Midbrain (tissue), 1 donor: ENCODE measurements around the gene NFATC4.
"Not testable (repeated sequence)": the region's sequence is repeated elsewhere in the genome, so short reads cannot be mapped to it uniquely, and the experiment has no call there.

Source experiments
- DNase-seq: peaks from one replicate; lab custom pipeline; 2025; lab: John Stamatoyannopoulos, UW

Gene NFATC4

DNA sequence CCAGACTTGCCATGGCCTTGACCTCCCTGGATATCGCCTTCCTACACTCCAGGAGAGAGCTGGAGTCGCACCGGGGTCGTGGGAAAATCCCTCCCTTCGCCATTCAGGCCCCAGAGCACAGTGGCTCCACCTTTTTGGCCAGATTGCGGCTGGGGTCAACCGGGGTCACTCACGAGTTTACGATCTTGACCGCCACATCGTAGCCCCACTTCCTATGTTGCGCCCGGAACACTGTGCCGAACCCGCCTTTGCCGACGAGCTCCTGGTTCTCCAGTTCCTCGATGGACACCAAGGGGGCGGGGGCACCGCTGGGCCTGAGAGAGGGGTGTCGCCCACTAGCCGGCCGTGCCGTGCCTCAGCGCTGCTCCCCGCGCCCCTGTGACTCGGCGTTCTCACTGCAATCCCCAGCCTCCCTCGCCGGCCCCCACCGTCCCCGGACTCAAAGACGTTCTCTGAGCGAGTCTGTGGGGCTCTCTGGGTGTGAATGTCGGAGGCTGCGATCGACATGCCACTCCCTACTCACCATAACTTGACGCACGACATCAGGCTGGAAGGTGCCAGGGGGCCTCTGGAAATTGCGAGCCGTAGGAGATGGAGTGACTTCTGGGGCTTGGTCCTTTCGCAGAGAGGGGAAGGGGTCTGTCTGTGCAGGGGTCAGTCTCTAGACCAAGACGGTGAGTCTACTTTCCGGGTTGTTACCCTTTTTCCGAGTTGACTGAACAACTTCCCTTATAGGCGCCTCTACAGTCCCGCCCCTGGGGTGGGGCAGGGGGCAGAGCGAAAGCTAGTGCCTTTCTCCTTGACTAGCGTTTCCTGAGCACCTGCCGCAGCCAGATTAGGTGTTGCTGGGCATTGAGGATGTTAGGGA, 28.5 kb upstream of the NFATC4 start, which contains the start of gene RIPK3:
RIPK3 (minus strand) TSS at position 708 of the 868 bp plus-strand sequence; CDS start at position 543, 165 bp downstream.
- no peak for DNase-seq

DNA sequence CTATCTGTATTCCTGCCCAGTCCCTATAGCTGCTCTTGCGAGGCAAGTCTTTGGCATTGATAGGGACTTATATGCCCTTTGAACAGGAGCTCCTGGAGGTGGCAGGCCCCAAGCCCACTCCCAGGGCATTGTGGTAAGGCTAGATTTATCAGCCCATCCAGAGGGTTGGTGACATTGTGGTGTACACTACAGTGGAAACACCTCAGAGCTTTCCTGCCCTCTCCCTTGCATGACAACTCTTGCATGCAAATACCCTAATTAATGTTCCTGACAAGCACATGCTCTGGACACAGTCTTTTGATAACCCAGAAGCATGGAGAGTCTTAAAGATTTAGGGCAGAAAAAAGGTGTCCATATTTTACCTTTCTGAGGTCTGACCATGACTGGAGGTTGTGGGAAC, 27.4 kb upstream of the NFATC4 start:
- no peak for DNase-seq

DNA sequence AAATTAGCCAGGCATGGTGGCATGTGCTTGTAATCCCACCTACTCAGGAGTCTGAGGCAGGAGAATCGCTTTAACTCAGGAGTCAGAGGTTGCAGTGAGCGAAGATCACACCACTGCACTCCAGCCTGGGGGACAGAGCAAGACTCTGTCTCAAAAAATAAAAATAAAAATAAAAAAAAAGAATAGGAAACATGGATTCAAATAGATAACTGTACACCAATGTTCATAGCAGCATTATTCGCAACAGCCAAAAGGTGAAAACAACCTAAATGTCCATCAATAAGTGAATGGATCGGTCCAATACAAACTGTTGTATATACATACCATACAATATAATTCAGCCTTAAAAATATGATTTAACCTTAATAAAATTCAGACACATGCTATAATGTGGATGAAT, 25.1 kb upstream of the NFATC4 start:
- no peak for DNase-seq

DNA sequence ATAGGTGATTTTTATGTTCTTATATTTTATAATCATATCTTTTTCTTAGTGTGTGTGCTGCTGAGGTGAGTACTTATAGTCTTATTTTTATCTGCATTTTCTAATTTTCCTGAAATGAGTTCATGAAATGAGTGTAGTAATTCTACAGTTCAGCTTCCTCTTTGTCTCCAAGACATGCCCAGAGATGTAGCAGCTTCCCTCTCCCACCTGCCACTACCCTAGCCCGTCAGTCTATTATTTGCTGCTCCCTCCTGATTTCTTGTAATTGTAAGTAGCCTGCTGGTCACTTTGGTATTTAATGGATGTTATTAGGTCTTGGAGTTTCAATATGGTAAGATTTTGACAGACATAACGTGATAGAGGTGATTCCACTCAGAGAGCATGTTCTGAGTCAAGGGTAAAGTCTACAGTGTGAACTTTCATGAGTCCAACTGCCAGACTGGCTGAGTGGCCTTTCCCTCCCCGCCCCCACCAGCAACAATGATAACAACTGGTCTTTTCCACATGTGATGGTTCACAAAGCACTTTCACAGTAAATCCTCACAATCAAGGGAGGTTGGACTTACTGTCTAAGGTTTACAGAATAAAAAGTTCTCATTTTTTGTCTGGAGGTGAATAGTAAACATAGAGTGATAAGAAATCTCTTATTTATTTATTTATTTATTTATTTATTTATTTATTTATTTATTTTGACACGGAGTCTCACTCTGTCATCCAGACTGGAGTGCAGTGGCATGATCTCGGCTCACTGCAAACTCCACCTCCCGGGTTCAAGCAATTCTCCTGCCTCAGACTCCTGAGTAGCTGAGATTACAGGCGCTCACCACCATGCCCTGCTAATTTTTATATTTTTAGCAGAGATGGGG, 24.0 kb upstream of the NFATC4 start:
- no peak for DNase-seq

DNA sequence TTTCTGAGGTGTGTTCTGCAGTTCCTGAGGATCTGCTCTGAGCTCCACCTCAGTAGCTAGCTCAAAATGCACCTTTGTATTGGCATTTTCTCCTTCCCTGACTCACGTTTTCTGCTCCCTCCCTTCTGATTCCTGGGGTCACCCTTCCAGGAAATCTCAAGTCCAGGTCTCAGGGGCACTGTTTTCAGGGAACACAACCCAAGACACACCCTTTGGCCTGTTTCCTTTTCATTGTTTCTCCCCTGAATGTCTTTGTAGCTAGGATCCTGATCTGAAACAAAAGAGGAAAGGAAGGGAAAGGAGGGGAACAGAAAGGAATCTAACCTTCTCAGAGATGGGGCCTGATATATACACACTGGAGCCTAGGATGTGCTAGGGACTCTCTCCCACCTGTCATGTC, 20.9 kb upstream of the NFATC4 start:
- no peak for DNase-seq

DNA sequence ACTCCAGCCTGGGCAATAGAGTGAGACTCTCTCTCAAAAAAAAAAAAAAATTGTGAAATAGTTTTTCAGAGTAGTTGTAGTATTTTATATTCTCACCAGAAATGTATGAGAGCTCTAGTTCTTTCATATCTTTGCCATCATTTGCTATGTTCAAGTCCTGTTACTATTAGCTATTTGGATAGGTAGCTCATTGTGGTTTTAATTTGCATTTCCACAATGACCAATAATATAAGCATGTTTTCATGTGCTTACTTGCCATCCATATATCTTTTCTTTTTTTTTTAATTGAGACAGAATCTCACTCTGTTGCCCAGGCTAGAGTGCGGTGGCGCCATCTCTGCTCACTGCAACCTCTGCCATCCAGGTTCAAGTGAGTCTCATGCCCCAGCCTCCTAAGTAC, 19.8 kb upstream of the NFATC4 start:
- no peak for DNase-seq

DNA sequence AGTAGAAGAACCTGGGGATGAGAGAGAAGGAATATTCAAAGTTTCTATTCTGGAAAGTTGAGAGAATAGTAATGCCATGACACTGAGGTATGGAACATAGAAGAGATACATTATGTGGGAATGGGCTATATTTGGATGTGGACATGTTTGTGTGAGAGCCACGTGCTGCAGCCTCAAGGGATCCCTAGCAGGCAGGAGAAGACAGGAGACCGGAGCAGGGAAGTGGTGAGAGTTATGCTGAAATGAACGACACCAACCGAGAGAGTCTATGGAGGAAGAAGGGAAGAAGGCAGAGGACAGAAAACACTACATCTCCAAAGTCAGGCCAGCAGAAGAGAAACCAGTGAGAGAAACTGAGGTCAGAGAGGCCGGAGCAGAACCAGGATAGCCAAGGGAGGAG, 18.2 kb upstream of the NFATC4 start:
- no peak for DNase-seq

DNA sequence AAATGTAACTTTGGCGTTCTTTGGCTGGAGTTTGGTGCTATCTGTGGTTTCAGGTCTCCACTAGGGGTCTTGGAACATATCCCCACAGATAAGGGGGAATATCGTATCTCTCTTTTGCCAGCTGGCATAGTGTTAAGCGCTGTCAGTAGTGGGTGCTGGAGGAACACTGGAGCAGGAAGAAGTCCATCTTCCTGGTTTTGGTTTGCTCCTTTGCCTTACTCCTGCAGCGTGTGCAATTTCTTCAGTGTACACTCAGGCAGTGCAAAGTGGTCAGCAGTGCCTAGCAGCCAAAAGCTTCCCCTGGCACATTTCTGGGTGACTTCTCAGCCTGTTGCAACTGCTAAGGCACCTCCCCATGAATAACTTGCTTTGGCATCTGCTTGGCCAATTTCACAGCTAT, 16.5 kb upstream of the NFATC4 start:
- DNase-seq, result no peak

DNA sequence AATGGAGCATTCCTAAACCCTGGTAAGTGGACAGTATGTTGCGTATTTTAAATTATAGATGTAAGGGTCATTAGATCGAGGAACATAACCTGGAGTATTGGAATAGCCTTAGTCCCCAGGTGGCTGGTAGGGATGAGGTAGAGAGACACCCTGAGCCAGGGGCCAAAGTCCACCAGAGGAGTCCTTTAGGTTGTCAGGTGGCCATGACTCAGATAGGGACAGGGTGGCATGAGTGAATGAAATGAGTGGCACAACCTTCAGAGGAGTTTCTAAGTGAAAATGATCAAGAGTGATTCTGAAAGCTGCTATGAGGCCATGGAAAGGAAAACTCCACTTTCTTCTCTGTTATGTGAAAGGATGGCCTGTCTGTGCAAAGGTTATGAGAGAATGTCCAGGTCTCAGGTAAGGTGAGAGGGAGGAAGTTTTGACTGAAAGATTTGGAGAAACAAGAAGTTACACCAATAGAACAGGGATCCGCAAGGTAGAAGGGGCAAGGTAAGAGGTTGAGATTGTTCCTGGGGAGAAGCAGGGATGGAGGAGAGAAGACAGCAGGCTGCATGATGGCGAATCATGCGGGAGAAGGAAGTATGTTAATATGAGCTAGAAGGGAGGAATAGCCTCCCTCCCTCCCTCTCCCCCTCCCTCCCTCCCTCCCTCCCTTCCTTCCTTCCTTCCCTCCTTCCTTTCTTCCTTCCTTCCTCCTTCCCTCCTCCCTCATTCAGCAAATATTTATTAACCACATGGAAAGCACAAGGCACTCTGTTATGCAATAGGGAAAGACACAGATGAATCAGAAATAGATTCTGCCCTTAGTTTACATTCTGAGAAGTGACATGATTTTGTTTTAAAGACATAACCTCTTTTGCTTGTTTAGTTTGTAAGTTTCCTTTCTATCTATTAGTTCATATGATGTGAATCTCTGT, 14.2 kb upstream of the NFATC4 start:
- DNase-seq, result no peak

DNA sequence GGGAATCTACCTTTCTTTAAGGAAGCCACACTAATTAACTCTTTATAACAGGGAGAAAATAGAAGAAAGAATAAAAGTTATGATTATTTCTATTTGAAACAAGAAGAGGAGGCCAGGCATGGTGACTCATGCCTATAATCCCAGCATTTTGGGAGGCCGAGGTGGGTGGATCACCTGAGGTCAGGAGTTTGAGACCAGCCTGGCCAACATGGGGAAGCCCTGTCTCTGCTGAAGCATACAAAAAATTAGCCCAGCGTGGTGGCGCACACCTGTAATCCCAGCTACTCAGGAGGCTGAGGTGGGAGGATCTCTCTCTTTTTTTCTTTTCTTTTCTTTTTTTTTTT, 13.5 kb upstream of the NFATC4 start:
- DNase-seq, result not testable (repeated sequence)

DNA sequence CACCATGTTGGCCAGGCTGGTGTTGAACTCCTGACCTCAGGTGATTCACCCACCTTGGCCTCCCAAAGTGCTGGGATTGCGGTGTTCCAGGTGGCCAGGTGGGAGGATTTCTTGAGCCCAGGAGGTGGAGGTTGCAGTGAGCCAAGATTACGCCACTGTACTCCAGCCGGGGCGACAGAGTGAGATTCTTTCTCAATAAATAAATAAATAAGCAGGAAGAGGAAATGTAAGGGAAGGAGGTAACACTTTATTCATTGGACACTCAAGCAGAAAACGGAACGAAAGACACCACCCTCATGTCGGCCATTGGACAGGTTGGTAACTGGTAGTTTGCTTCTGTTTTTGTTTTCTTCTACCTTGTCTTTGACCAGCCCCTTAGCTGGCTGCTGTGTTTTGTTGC, 13.0 kb upstream of the NFATC4 start:
- DNase-seq, result no peak

DNA sequence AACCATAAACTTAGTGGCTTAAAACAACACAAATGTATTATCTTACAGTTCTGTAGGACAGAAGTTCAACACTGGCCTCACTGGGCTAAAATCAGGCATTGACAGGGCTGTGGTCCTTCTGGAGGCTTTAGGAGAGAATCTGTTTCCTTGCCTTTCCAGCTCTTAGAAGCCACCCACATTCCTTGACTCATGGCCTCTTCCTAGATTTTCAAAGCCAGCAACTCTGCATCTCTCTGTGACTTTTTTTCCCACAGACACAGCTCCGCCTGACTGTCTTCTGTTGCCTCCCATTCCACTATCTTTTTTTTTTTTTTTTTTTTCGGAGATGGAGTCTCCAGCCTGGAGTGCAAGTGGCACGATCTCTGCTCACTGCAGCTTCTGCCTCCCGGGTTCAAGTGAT, 11.8 kb upstream of the NFATC4 start:
- DNase-seq, result no peak

DNA sequence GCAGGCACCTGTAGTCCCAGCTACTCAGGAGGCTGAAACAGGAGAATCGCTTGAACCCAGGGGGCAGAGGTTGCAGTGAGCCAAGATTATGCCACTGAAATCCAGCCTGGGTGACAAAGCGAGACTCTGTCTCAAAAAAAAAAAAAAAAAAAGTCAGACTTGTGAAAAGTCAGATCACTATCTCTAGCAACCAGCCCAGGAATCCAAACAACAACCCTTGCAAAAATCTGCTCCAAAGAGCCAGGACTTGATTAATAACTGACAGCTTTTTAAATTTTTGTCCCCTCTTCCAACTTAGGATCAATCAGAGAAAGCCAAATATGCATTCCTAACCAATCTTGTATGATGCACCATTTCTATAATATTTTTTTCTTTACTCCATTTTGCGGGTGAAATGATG, 7.7 kb upstream of the NFATC4 start:
- no peak for DNase-seq

DNA sequence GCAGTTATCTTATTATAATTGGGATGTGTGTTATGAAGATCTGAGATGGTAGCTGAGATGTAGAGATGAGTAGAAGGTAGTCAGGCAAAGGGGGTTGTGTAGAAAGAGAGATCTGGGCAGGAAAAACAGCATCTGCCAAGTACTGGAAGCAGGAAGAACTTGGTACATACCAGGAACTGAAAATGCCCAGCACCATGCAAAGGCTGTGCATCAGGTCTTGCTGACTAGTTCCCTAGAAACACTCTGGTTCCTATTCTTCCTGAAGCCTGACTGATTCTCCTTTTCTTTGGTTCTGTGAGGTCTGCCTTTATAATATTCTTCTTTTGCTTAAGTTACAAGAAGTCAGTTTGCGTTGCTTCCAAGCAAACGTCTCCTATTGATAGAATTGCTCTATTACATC, 6.7 kb upstream of the NFATC4 start:
- no peak for DNase-seq

DNA sequence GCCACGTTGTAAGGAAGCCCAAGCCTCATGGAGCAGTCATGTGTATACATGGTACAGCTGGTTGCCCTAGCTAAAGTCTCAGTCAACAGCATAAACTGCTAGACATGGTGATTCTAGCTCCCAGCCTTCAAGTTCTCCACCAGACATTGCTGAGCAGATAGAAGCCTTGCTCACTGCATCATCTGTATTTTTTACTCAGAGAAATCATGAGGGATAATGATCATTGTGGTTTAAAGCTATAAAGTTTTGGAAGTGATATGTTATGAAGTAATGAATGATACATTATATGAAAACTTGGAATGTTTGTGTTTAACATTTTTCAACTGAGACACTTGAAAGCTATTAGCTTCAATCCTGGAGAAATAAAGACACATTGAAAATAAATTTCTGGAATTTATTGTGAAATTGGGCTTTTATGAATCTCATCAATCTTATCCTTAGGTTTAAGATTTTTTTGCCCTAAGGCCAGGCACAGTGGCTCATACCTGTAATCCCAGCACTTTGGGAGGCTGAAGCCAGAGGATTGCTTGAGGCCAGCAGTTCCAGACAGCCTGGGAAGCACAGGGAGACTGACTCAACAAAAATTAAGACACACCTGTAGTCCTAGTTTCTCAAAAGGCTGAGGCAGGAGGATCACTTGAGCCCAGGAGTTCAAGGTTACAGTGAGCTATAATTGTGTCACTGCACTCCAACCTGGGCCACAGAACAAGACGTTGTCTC, 5.6 kb upstream of the NFATC4 start:
- DNase-seq, result no peak

DNA sequence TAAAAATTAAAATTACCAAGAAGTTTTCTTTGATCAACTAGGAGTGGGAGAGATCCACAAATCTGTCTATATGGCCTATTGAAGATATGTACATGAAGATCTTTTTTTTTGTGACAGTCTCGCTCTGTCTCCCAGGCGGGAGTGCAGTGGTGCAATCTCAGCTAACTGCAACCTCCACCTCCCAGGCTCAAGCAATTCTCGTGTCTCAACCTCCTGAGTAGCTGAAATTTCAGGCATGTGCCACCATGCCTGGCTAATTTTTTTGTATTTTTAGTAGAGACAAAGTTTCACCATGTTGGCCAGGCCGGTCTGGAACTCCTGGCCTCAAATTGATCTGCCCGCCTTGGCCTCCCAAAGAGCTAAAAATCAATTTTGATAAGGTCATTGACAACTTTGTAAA, 4.6 kb upstream of the NFATC4 start:
- DNase-seq, result no peak

DNA sequence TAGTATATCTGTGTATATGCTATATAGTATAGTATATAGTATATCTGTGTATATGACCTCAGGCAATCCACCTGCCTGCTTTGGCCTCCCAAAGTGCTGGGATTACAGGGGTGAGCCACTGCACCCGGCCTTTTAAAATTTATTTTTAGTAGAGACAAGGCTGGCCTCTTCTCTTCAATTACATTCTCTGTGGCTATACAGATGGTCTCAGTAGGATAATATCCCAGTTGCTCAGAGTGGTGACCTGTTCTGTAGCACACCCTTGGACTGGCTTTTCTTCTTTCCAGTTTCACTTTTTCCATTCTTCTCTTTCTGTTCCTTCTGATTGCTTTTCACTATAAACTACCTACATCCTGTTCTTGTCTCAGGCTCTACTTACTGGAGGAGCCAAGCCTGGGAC, 3.1 kb upstream of the NFATC4 start:
- DNase-seq, result no peak

DNA sequence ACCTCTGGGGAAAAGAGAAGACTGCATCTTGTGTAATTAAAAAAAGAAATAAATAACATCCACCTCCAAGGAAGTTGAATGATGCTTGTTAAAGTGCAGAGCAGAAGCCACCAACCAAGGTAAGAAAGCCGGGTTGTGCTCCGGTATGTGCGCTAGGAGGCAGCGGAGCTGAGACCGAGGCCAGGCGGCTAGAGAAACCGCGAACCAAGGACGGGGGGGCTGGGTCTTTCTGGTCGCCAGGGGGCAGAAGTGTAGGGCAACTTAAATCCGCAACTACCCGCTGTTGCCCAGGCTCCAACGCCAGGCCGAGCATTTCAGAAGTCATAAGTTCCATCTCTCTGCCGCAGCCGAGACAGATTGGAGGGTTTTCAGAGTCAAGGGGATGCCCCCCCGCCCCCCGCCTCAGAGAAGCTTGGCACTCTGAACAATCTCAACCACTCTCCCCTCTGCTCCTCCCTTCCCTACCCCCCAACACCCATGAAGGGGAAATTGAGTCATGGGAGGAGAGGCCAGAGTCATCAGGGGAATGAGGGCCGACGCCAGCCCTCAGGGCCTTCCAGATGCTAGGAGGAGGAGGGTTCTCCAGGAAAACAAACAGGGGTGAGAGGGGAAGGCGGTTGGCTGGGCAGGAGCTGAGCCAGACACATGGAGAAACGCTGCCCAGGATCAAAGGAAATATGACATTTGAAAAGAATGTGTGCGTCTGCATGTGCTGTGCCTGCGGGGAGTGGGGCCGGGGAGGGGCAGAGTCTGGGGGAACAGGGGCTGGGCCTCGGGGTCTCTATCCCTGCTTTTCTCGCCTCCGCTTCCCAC, 2.2 kb upstream of the NFATC4 start:
- peak; percentile 74 for DNase-seq

DNA sequence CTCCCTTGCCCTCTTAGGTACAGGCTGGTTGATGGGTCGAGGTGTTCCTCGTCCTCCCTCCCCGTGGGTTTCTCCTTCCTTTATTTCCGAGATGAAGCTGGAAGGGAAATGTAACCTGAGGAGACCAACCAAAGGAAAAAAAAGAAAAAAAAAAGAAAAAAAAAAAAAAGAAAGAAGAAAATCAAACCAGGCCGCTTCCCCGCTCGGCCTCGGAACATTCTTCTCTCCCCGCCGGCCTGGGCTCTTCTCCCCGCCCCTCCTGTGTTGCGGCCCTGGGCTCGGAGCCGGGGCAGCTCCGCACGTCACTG, 1.6 kb upstream of the NFATC4 start:
- DNase-seq, result no peak

DNA sequence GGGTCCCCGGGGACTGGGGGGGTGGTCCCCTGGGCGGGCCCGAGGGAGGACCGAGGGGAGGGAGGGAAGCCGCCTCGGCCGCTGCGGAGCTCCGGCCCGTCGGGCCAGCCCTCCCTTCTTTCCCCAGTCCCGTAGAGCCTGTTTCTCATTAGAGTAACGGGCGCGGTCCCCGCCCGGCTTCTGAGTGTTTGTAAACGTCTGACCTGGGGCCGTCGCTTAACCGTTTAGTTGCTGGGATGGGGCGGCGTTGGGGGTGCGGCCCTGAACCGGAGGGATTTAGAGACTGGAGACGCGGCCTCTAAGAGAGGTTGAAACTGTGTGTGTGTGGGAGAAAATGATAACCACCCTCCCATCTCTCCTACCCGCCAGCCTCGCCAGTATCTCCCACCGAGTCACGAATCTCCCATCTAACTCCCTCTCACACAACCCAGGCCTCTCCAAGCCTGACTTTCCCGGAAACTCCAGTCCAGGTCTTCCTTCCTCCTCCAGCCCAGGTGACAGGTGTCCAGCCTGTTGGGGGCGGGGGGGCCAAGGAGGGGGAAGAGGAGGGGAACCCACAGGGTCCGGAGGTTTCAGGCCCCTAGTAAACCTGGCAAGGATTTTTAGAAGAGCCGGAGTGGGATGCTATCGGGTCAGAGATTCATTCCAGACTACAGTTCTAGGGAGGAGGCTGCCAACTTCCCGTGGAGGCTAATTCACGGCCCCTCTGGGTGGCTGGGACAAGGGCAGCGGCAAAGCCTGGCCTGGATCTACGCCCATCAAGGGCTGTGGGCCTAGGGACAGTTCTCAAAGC, 1.1 kb upstream of the NFATC4 start:
- DNase-seq, result peak; percentile 69
